Measurements from ENCODE around the gene PDE9A. TPM values are rescaled to one million over a fixed set of nuclear protein-coding genes. Genes with fewer than 3 reads are reported as not detected.

Gene PDE9A
- total RNA-seq, 1 experiment from 2014 or later = 31.9 TPM

DNA sequence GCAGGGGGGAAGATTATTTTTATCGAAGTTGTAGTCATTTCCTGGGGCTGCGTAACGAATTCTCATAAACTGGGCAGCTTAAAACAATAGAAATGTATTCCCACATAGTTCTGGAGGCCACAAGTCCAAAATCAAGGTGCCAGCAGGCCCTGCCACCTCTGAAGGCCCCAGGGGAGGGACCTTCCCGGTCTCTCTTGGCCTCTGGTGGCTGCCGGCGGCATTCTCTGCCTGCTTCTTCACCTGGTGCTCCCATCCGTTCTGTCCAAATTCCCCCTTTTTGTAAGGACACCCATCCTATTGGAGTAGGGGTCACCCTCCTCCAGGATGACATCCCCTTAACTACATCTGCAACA, 92.8 kb downstream of the PDE9A start:
- Histone ChIP-seq H3K14ac (ENCODE audit: insufficient read depth, low read length) (no peak overlapping the region), H3K27ac (ENCODE audit: insufficient read length, low read depth, low read length) (no peak overlapping the region), H4K20me1 (ENCODE audit: control insufficient read depth, insufficient read depth, insufficient read length) (no peaks in the 10 kb centered on the region), H2AK5ac (ENCODE audit: insufficient read length, low read length) (no peak overlapping the region), H3T11ph (ENCODE audit: low read length) (no peak overlapping the region), H3K4ac (ENCODE audit: low read depth, low read length) (no peak overlapping the region), H3K9ac (ENCODE audit: extremely low read depth, insufficient read length, low read length) (no peak overlapping the region), H2BK5ac (ENCODE audit: insufficient read length, low read length) (no peak overlapping the region), H4K5ac (ENCODE audit: insufficient read length, low read depth, low read length) (no peak overlapping the region), H2BK120ac (ENCODE audit: low read depth, low read length, poor library complexity, severe bottlenecking) (no peak overlapping the region), H3K23me2 (ENCODE audit: insufficient read length, low read depth, low read length, poor library complexity, severe bottlenecking) (no peaks in the 10 kb centered on the region), H4K91ac (ENCODE audit: insufficient read length, low read depth, low read length) (no peak overlapping the region), H2BK20ac (ENCODE audit: low read depth, low read length, poor library complexity, severe bottlenecking) (no peak overlapping the region), H2BK12ac (ENCODE audit: insufficient read length, low read depth, low read length) (no peak overlapping the region), H3K27me3 (ENCODE audit: insufficient read depth, low read length) (no peaks in the 10 kb centered on the region), H3K56ac (ENCODE audit: insufficient read length, low read depth, low read length) (no peak overlapping the region), H3K79me1 (ENCODE audit: insufficient read depth, low read depth, low read length, poor library complexity, severe bottlenecking) (no peaks in the 10 kb centered on the region), H3K18ac (ENCODE audit: insufficient read length, low read depth, low read length) (no peak overlapping the region), H3K4me2 (ENCODE audit: insufficient read depth, insufficient read length, low read length) (no peak overlapping the region), H3K4me1 (ENCODE audit: insufficient read depth, low read length) (no peaks in the 10 kb centered on the region), H2BK15ac (ENCODE audit: low read depth, low read length) (no peak overlapping the region), H3K9me3 (ENCODE audit: control insufficient read depth, low read depth, low read length) (no peaks in the 10 kb centered on the region), H4K8ac (replicated peaks; ENCODE audit: insufficient read length, low read depth, low read length) (no peak overlapping the region), H3K23ac (ENCODE audit: insufficient read length, low read depth, low read length) (no peak overlapping the region), H3K79me2 (ENCODE audit: insufficient read depth, low read length) (no peaks in the 10 kb centered on the region), H2AFZ (ENCODE audit: low read length) (no peak overlapping the region)
- Mint-ChIP-seq H3K27me3 (ENCODE audit: low read depth) (no peaks in the 10 kb centered on the region; the same call in 1 of the 2 replicates), H3K36me3 (ENCODE audit: insufficient read depth in 1 of 3, low read depth in 3 of 3) (peaks cover 2 to 39% (median 18%) of the 10 kb centered on the region in 3 experiments; a peak in 6 of 7 replicates), H3K27ac (peak overlapping the region in 1 of 3 experiments; percentile 42; a peak in 1 of 7 replicates), H3K9me3 (no peaks in the 10 kb centered on the region), H3K4me3 (no peak overlapping the region), H3K4me1 (peaks cover 2 to 18% of the 10 kb centered on the region in 2 experiments; a peak in 3 of 4 replicates)
- no CpG with 5 or more reads among the region's 7 CpGs for WGBS (ENCODE audit: extremely low coverage, insufficient read length, low lambda C conversion rate)
- DNase-seq = no peak
- TF ChIP-seq, protein P1, sequence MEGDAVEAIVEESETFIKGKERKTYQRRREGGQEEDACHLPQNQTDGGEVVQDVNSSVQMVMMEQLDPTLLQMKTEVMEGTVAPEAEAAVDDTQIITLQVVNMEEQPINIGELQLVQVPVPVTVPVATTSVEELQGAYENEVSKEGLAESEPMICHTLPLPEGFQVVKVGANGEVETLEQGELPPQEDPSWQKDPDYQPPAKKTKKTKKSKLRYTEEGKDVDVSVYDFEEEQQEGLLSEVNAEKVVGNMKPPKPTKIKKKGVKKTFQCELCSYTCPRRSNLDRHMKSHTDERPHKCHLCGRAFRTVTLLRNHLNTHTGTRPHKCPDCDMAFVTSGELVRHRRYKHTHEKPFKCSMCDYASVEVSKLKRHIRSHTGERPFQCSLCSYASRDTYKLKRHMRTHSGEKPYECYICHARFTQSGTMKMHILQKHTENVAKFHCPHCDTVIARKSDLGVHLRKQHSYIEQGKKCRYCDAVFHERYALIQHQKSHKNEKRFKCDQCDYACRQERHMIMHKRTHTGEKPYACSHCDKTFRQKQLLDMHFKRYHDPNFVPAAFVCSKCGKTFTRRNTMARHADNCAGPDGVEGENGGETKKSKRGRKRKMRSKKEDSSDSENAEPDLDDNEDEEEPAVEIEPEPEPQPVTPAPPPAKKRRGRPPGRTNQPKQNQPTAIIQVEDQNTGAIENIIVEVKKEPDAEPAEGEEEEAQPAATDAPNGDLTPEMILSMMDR (conservative IDR thresholded peaks at IDR 0.05) = no peak
